NCI-H1436 treated with DMSO at 0.1 percent for 48 hours (cell line): ENCODE results near the gene ANO9.

Experiments used
- DNase-seq: peaks from one replicate; lab custom pipeline; 2025; lab: John Stamatoyannopoulos, UW

ANO9 gene

GRCh38 chr11:441418-442274, at the start of gene ANO9:
Gene ANO9 (minus strand): TSS chr11:442011. CDS start chr11:441926, 85 bp downstream.
- no peak for DNase-seq

- no peak for DNase-seq
Measured at GRCh38 chr11:491358-491757, 49.5 kb upstream of the ANO9 start.

- DNase-seq: no peak
Measured at GRCh38 chr11:490930-491260, 49.1 kb upstream of the ANO9 start.

- no peak for DNase-seq
Measured at GRCh38 chr11:490186-490929, 48.5 kb upstream of the ANO9 start.

GRCh38 chr11:489610-490185, 47.9 kb upstream of the ANO9 start:
- DNase-seq: no peak

- no peak for DNase-seq
Measured at GRCh38 chr11:488992-489391, 47.2 kb upstream of the ANO9 start.

- DNase-seq: no peak
Measured at GRCh38 chr11:488579-488978, 46.8 kb upstream of the ANO9 start.

- no peak for DNase-seq
Measured at GRCh38 chr11:488062-488461, 46.3 kb upstream of the ANO9 start.

- DNase-seq: no peak
Measured at GRCh38 chr11:487571-488021, 45.8 kb upstream of the ANO9 start.

- no peak for DNase-seq
Measured at GRCh38 chr11:486189-486588, 44.4 kb upstream of the ANO9 start.

- DNase-seq: no peak
Measured at GRCh38 chr11:484616-485015, 42.8 kb upstream of the ANO9 start.

GRCh38 chr11:479311-479710, 37.5 kb upstream of the ANO9 start:
- no peak for DNase-seq

- DNase-seq: no peak
Measured at GRCh38 chr11:477052-477715, 35.4 kb upstream of the ANO9 start.

GRCh38 chr11:476416-476815, 34.6 kb upstream of the ANO9 start:
- DNase-seq: no peak

- no peak for DNase-seq
Measured at GRCh38 chr11:475941-476340, 34.1 kb upstream of the ANO9 start.

- DNase-seq: no peak
Measured at GRCh38 chr11:474914-475506, 33.2 kb upstream of the ANO9 start.

- no peak for DNase-seq
Measured at GRCh38 chr11:473962-474785, 32.4 kb upstream of the ANO9 start.

GRCh38 chr11:473415-473814, 31.6 kb upstream of the ANO9 start:
- DNase-seq: no peak

- DNase-seq: no peak
Measured at GRCh38 chr11:472816-473215, 31.0 kb upstream of the ANO9 start.

GRCh38 chr11:472272-472671, 30.5 kb upstream of the ANO9 start:
- DNase-seq: no peak

- DNase-seq: no peak
Measured at GRCh38 chr11:471468-472145, 29.8 kb upstream of the ANO9 start.
